ENCODE measurements around the gene ELAC2. TPM values are rescaled to one million over a fixed set of nuclear protein-coding genes. Genes with fewer than 3 reads are reported as not detected.

ELAC2 gene
- total RNA-seq, 1 experiment from 2014 or later: 208 TPM

DNA sequence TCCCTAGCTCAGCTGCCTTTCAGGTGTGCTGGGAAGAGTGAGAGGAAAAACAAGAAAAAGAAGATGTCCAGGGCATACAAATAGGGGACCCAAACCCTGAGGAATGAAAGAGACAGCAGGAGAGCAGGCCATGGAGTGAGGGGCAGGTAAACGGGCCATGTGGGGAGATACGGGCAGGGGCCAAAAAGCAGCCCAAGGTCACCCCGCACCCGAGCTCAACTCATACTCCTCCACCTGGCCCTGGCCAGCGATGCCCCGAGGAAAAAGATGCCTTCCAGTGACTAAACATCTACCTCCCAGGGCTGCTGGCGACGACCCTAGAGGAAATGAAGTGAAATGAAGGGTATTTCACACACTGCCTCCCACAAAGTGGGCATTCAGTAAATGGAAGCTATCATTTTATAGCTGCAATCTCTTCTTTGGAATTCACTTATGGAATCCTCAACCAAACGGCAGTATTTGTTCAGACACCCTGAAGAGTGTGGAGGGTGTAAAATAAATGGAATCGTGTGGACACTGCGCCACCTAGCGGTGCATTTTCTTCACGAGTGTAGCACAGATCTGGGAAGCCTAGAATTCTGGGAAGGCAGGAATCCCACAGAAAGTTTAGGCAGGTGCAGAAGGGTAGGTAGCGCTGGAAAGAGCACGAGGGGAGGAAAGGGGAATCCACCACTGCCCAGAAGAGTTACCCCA, 14.9 kb downstream of the ELAC2 start:
- H3K9me3 ChIP-seq (replicated peaks): no peaks in the 10 kb centered on the region
- no peak overlapping the region for H3K27ac ChIP-seq
- H3K4me3 ChIP-seq: no peak overlapping the region
- H3K4me1 ChIP-seq: no peaks in the 10 kb centered on the region
- peak; percentile 69 to 87 for DNase-seq
- no peaks in the 10 kb centered on the region for H3K27me3 ChIP-seq
- H3K36me3 ChIP-seq: peaks cover 94% of the 10 kb centered on the region

DNA sequence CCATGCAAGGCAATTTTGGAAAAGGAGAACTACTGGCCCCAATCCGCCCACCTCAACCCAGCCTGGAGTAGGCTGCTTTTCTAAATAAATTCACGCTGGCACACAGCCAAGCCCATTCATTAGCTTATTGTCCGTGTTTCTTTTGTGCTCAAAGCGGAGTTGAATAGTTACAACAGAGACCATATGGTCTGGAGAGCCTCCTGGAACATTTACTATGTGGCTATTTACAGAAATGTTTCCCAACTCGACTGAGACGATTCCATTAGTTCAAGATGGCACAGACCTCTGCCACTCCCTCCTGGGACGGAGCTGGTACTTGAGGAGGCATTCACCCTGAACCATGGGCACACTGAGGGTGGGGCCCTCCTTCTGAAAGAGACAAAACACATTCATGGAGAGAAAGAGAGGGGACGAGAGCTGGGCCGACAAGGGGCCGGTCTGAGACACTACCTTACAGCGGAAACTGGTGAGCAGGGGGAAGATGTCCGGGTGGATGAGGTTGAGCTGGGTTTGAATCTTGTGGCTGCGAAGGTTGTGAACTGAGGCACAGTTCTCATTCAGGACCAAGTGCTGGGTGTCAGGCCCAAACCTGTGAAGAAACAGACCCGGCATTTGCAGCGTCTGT, 15.7 kb downstream of the ELAC2 start:
- Histone ChIP-seq H3K4me1 (no peaks in the 10 kb centered on the region), H3K27me3 (no peaks in the 10 kb centered on the region), H3K9me3 (replicated peaks) (no peaks in the 10 kb centered on the region), H3K4me3 (no peak overlapping the region), H3K27ac (no peak overlapping the region), H3K36me3 (peaks cover 94% of the 10 kb centered on the region)
- no peak for DNase-seq

DNA sequence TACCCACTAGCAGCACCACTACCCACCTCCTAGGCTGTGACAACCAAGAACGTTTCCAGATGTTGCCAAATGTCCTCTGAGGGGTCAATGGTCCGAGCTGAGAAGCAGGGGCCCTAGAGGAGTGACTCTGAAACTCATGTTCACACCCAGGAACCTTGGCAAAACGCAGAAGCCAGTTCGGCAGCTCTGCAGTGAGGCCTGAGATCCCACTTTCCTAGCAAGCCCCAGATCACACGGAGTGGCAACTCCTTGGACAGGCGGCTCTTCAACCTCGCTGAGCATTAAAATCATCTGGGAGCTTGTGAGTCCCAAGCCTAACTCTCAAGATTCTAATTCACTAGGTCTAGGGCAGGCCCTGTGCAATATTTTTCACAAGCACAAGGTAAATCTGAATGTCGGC, 17.3 kb downstream of the ELAC2 start:
- Histone ChIP-seq H3K4me1 (no peaks in the 10 kb centered on the region), H3K27me3 (no peaks in the 10 kb centered on the region), H3K27ac (no peak overlapping the region), H3K4me3 (no peak overlapping the region), H3K36me3 (peaks cover 94% of the 10 kb centered on the region), H3K9me3 (replicated peaks) (no peaks in the 10 kb centered on the region)
- no peak for DNase-seq

DNA sequence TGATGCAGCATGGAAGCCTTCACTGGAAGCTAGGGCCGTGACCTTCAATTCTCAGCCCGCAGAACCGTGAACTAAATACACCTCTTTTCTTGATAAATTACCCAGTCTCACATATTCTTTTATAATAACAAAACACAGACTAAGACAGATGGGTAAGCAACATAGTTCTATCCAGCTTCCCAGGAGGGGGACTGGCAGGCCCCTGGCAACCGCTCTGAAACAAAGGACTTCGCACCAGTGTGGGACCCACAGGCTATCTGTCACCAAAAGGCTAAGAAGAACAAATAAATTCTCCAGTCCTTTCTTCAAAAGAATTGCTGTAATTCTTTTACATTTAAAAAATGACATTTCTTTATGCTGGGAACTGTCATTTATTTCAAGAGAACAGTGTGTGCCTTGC, 19.0 kb downstream of the ELAC2 start:
- H3K36me3 ChIP-seq: peaks cover 94% of the 10 kb centered on the region
- H3K27ac ChIP-seq: no peak overlapping the region
- H3K27me3 ChIP-seq: no peaks in the 10 kb centered on the region
- no peaks in the 10 kb centered on the region for H3K4me1 ChIP-seq
- DNase-seq: no peak
- no peak overlapping the region for H3K4me3 ChIP-seq
- no peaks in the 10 kb centered on the region for H3K9me3 ChIP-seq (replicated peaks)

DNA sequence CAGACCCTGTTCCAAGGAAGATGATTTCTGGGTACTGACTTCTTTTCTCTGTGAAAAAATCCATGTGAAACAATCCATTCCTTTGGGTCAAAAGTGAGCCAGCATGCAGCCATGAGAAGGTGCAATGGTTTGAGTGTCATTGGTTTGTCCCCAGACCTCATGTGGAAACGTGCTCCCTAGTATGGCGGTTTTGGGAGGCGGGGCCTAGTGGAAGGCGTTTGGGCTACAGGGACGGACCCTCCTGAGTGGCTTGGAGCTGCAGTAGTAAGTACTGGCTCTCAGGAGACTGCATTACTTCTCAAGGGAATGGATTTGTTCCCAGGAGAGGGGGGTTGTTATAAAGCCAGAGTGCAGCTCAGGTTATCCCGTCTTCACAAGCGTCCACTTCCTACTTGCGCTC, 19.4 kb downstream of the ELAC2 start:
- Histone ChIP-seq H3K4me1 (no peaks in the 10 kb centered on the region), H3K4me3 (no peak overlapping the region), H3K36me3 (peaks cover 96% of the 10 kb centered on the region), H3K27ac (no peak overlapping the region), H3K27me3 (no peaks in the 10 kb centered on the region), H3K9me3 (replicated peaks) (no peaks in the 10 kb centered on the region)
- DNase-seq: no peak

DNA sequence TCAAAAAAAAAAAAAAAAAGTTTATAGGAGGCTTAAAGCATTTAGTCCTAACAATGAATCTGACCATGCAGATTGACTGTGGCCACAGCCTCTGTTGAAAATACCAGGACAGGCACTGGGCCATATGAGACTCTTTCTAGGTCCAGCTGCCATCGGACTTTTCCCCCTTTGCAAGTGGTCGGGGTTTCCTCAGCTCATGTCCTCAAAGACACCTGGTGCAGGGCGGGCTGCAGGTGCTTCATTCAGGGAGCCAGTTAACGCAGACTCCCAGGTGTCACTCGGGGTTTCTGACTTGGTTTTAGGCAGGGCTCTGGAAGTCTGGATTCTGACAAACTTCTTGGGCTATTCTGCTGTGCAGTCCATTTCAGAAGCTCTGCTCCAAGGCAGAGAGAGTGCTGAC, 20.9 kb downstream of the ELAC2 start:
- Histone ChIP-seq H3K27me3 (no peaks in the 10 kb centered on the region), H3K27ac (no peak overlapping the region), H3K36me3 (peaks cover 96% of the 10 kb centered on the region), H3K4me3 (no peak overlapping the region), H3K4me1 (no peaks in the 10 kb centered on the region), H3K9me3 (replicated peaks) (no peaks in the 10 kb centered on the region)
- no peak for DNase-seq

- Histone ChIP-seq H3K9me3 (replicated peaks) (no peaks in the 10 kb centered on the region), H3K4me1 (no peaks in the 10 kb centered on the region), H3K27ac (no peak overlapping the region), H3K4me3 (no peak overlapping the region), H3K27me3 (no peaks in the 10 kb centered on the region), H3K36me3 (peaks cover 96% of the 10 kb centered on the region)
- no peak for DNase-seq
Measured at GRCh38 chr17:12996357-12996756, 21.5 kb downstream of the ELAC2 start.

- H3K27ac ChIP-seq: no peak overlapping the region
- H3K36me3 ChIP-seq: peaks cover 96% of the 10 kb centered on the region
- H3K9me3 ChIP-seq (replicated peaks): no peaks in the 10 kb centered on the region
- H3K4me3 ChIP-seq: no peak overlapping the region
- DNase-seq: no peak
- no peaks in the 10 kb centered on the region for H3K4me1 ChIP-seq
- no peaks in the 10 kb centered on the region for H3K27me3 ChIP-seq
Measured at GRCh38 chr17:12995896-12996295, 21.9 kb downstream of the ELAC2 start.

DNA sequence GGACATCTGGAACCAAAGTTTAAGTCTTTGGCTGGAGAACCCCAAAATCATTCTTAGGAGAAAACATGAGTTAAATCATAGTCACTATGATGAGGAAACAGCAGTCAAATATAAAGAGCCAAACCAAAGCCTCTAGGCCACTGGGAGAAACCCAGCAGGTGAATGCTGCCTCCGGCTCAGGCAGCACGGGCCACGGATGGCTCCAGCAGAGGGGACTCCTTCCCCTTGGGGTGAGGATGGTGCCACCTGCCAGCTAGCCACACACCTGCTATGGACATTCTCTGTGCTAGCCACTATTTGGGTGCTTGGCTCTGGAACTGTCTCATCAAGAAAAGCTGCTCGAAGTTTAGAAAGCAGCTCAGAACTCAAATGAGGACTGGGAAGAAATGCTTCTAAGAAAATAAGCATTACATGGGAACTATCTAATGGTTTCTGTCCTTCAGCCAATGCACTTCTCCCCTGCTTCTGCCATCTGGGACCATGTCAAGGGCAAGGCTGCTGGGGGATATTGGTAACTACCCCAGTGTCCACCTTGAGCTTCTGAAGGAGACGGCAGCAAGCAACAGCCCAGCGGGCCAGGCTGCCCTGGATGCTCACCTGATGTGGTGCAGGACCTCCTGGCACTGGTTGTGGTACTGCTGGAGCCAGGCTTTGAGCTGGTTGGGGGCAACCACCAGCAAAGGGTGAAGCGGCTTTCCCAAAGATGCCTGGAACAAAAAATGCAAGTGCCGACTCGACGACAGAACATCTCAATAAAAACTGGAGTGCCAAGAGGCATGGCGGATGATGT, 22.5 kb downstream of the ELAC2 start:
- Histone ChIP-seq H3K27ac (no peak overlapping the region), H3K9me3 (replicated peaks) (no peaks in the 10 kb centered on the region), H3K27me3 (no peaks in the 10 kb centered on the region), H3K36me3 (peaks cover 96% of the 10 kb centered on the region), H3K4me1 (no peaks in the 10 kb centered on the region), H3K4me3 (no peak overlapping the region)
- no peak for DNase-seq

DNA sequence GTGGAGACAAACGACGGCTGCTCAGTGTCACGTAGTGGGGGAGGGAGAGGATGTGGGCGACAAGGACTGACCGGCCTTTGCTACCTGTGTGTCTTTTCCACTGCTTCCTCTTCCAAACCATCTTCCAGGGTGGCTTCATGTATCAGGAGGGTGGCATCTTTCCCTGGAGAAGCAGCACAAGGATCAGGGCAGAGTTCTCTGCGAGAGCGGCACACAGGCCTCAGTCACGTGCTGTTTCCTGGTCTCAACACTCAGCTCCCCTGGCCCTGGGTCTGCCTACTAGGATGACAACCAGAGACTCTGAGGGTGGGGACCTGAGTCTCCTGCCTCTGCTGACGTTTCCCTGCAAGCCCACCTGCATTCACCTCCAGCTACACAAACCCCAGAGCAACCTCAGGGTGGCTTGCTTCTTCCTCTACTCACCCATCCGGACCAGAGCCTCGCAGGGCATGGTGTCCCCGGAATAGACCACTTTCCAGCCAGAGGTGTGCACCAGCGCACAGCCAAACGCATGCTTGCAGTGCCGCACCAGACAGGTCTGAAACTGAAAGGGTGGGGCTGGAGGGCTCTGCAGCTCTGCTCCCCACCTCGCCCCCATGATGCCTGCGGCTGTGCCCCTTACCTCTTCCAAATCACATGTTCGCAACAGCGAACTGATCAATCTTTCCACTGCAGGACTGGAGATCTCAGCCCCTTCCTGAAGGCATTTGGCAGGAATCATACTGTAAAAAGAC, 23.3 kb downstream of the ELAC2 start:
- DNase-seq: no peak
- no peaks in the 10 kb centered on the region for H3K9me3 ChIP-seq (replicated peaks)
- H3K27me3 ChIP-seq: no peaks in the 10 kb centered on the region
- H3K4me3 ChIP-seq: no peak overlapping the region
- H3K4me1 ChIP-seq: no peaks in the 10 kb centered on the region
- H3K36me3 ChIP-seq: peaks cover 94% of the 10 kb centered on the region
- no peak overlapping the region for H3K27ac ChIP-seq

GRCh38 chr17:12993631-12994030, 24.2 kb downstream of the ELAC2 start:
- Histone ChIP-seq H3K9me3 (replicated peaks) (no peaks in the 10 kb centered on the region), H3K27ac (no peak overlapping the region), H3K4me1 (no peaks in the 10 kb centered on the region), H3K27me3 (no peaks in the 10 kb centered on the region), H3K4me3 (no peak overlapping the region), H3K36me3 (peaks cover 87% of the 10 kb centered on the region)
- no peak for DNase-seq

DNA sequence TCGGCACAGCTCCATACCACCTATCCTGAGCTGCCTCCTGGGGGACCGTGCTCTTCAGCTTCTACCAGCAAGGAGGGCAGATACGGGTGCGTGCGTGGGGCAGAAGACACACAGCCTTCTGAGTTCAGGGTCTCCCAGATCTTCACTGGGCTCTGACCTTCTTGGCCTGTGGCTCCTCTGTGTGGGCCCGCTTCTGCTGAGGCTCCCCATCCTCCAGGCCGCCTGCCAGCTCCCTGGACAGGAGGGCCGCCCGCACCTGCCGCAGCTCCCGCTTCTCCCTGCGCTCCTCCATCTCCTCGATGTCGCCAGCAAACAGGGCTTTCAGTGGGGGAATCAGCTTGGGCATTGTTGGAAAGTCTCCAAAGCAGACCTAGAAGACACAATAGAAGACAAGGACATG, 25.2 kb downstream of the ELAC2 start:
- peaks cover 77% of the 10 kb centered on the region for H3K36me3 ChIP-seq
- no peak for DNase-seq

DNA sequence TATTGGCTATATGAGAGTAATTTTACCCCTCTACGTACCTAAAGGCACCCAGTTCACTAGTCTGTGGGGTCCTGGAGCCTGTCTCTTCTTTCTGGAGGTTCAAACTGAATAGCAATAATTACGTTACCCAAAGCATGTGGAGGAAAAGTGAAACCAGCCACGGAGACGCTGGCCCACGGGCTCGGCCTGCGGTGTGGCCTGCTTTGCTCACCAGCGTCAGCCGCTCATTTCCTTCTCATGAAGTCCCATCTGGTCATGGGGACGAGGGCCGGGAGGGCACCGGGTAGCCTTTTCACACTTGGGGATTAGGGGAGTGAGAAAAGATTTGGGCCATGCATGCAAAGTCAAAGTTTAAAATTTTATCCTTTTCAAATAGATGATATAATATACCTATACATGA, 26.9 kb downstream of the ELAC2 start:
- Histone ChIP-seq H3K9me3 (replicated peaks) (no peaks in the 10 kb centered on the region), H3K4me1 (0 out of 2 replicates have a peak, but pooled peaks cover under 1% of the 10 kb centered on the region), H3K36me3 (peaks cover 61% of the 10 kb centered on the region), H3K27ac (no peak overlapping the region), H3K4me3 (no peak overlapping the region), H3K27me3 (no peaks in the 10 kb centered on the region; the same call in 1 of the 2 replicates)
- no peak for DNase-seq

More for the DNA sequence above, 25.2 kb downstream of the ELAC2 start:
- H3K27me3 ChIP-seq: no peaks in the 10 kb centered on the region
- H3K4me3 ChIP-seq: no peak overlapping the region
- no peaks in the 10 kb centered on the region for H3K4me1 ChIP-seq
- no peaks in the 10 kb centered on the region for H3K9me3 ChIP-seq (replicated peaks)
- H3K27ac ChIP-seq: no peak overlapping the region

GRCh38 chr17:12990041-12990808, 27.6 kb downstream of the ELAC2 start:
- Histone ChIP-seq H3K4me3 (no peak overlapping the region), H3K4me1 (0 out of 2 replicates have a peak, but pooled peaks cover 3% of the 10 kb centered on the region), H3K36me3 (peaks cover 54% of the 10 kb centered on the region), H3K9me3 (replicated peaks) (no peaks in the 10 kb centered on the region), H3K27me3 (no peaks in the 10 kb centered on the region; the same call in 1 of the 2 replicates), H3K27ac (no peak overlapping the region)
- DNase-seq: no peak
